H9 (cell line): ENCODE measurements around the gene SAMM50. TPM values are rescaled to one million over a fixed set of nuclear protein-coding genes. Genes with fewer than 3 reads are reported as not detected.

Source experiments
- DNase-seq: peaks from one replicate; pipeline ENCODE4 v3.0.0-alpha.2; 2017
- H2AFZ ChIP-seq: one replicate; pipeline ENCODE4 v1.6.1; 2013; ENCODE audit warnings: mild to moderate bottlenecking, low read length, control low read depth, moderate library complexity
- H2AK5ac ChIP-seq: 2 replicates; pipeline ENCODE4 v1.6.1; 2013; ENCODE audit warnings: low read length, control low read depth, mixed read lengths; ENCODE audit not compliant: insufficient read length
- H2BK120ac ChIP-seq: one replicate; pipeline ENCODE4 v1.6.1; 2013; ENCODE audit warnings: low read depth, mild to moderate bottlenecking, low read length, control low read depth, inconsistent platforms; ENCODE audit not compliant: poor library complexity, severe bottlenecking
- H2BK12ac ChIP-seq: 2 replicates; pipeline ENCODE4 v1.6.1; 2013; ENCODE audit warnings: low read length, control low read depth, mixed read lengths, low read depth; ENCODE audit not compliant: insufficient read length
- H2BK15ac ChIP-seq: 2 replicates; pipeline ENCODE4 v1.6.1; 2013; ENCODE audit warnings: low read depth, low read length, control low read depth
- H2BK20ac ChIP-seq: one replicate; pipeline ENCODE4 v1.6.1; 2013; ENCODE audit warnings: low read depth, mild to moderate bottlenecking, low read length, control low read depth, inconsistent platforms; ENCODE audit not compliant: poor library complexity, severe bottlenecking
- H2BK5ac ChIP-seq: 2 replicates; pipeline ENCODE4 v1.6.1; 2013; ENCODE audit warnings: low read length, control low read depth, mixed read lengths; ENCODE audit not compliant: insufficient read length
- H3K14ac ChIP-seq: 2 replicates; pipeline ENCODE4 v1.6.1; 2013; ENCODE audit warnings: low read length, control low read depth; ENCODE audit not compliant: insufficient read depth
- H3K18ac ChIP-seq: 2 replicates; pipeline ENCODE4 v1.6.1; 2013; ENCODE audit warnings: low read depth, mild to moderate bottlenecking, mixed read lengths, low read length, control low read depth; ENCODE audit not compliant: insufficient read length
- H3K23ac ChIP-seq: 2 replicates; pipeline ENCODE4 v1.6.1; 2013; ENCODE audit warnings: low read length, control low read depth, mixed read lengths, low read depth; ENCODE audit not compliant: insufficient read length
- H3K23me2 ChIP-seq: 2 replicates; pipeline ENCODE4 v1.6.1; 2013; ENCODE audit warnings: low read depth, mild to moderate bottlenecking, mixed read lengths, low read length, control low read depth; ENCODE audit not compliant: insufficient read length, poor library complexity, severe bottlenecking
- H3K27ac ChIP-seq: 2 replicates; pipeline ENCODE4 v1.5.1; 2013; ENCODE audit warnings: low read length, control low read depth, mixed read lengths, low read depth; ENCODE audit not compliant: insufficient read length
- H3K27me3 ChIP-seq: 2 replicates; pipeline ENCODE4 v1.6.1; 2013; ENCODE audit warnings: low read length, control low read depth, inconsistent platforms; ENCODE audit not compliant: insufficient read depth
- H3K4ac ChIP-seq: 2 replicates; pipeline ENCODE4 v1.6.1; 2013; ENCODE audit warnings: low read depth, mild to moderate bottlenecking, control low read depth, inconsistent platforms, low read length, moderate library complexity
- H3K4me1 ChIP-seq: 2 replicates; pipeline ENCODE4 v1.6.1; 2013; ENCODE audit warnings: low read length, control low read depth, inconsistent platforms; ENCODE audit not compliant: insufficient read depth
- H3K4me2 ChIP-seq: 2 replicates; pipeline ENCODE4 v1.6.1; 2013; ENCODE audit warnings: low read length, control low read depth, mixed read lengths; ENCODE audit not compliant: insufficient read length, insufficient read depth
- H3K56ac ChIP-seq: 2 replicates; pipeline ENCODE4 v1.6.1; 2013; ENCODE audit warnings: low read depth, mild to moderate bottlenecking, mixed read lengths, low read length, control low read depth; ENCODE audit not compliant: insufficient read length
- H3K79me1 ChIP-seq: 2 replicates; pipeline ENCODE4 v1.6.1; 2013; ENCODE audit warnings: low read depth, mild to moderate bottlenecking, moderate library complexity, low read length, control low read depth, inconsistent platforms; ENCODE audit not compliant: insufficient read depth, poor library complexity, severe bottlenecking
- H3K79me2 ChIP-seq: 2 replicates; pipeline ENCODE4 v1.6.1; 2013; ENCODE audit warnings: low read length, control low read depth, inconsistent platforms; ENCODE audit not compliant: insufficient read depth
- H3K9ac ChIP-seq: 2 replicates; pipeline ENCODE4 v1.6.1; 2013; ENCODE audit warnings: low read length, control low read depth, mixed read lengths; ENCODE audit not compliant: insufficient read length; ENCODE audit errors: extremely low read depth
- H3K9me3 ChIP-seq: one replicate; pipeline ENCODE4 v1.6.1; 2013; ENCODE audit warnings: low read depth, low read length, inconsistent platforms; ENCODE audit not compliant: control insufficient read depth
- H3T11ph ChIP-seq: one replicate; pipeline ENCODE4 v1.6.1; 2013; ENCODE audit warnings: mild to moderate bottlenecking, low read length, control low read depth, inconsistent platforms
- H4K20me1 ChIP-seq: one replicate; pipeline ENCODE4 v1.6.1; 2013; ENCODE audit not compliant: control insufficient read depth, insufficient read length, insufficient read depth
- H4K5ac ChIP-seq: 2 replicates; pipeline ENCODE4 v1.6.1; 2013; ENCODE audit warnings: low read depth, mild to moderate bottlenecking, mixed read lengths, low read length, control low read depth; ENCODE audit not compliant: insufficient read length
- H4K8ac ChIP-seq: replicated peaks from 2 replicates; pipeline ENCODE4 v1.6.1; 2013; ENCODE audit warnings: low read length, control low read depth, mixed read lengths, low read depth; ENCODE audit not compliant: insufficient read length
- H4K91ac ChIP-seq: 2 replicates; pipeline ENCODE4 v1.6.1; 2013; ENCODE audit warnings: low read depth, mild to moderate bottlenecking, moderate library complexity, mixed read lengths, low read length, control low read depth; ENCODE audit not compliant: insufficient read length
- H3K27ac Mint-ChIP-seq, 3 experiments: 2 replicates in 2 of 3; 3 replicates in 1 of 3; pipeline ENCODE4 v1.8.0; 2020 to 2021; ENCODE audit warnings: mixed read lengths in 3 of 3, mild to moderate bottlenecking in 1 of 3, moderate library complexity in 1 of 3
- H3K27me3 Mint-ChIP-seq: 2 replicates; pipeline ENCODE4 v1.8.0; 2021; ENCODE audit warnings: low read depth, mild to moderate bottlenecking, moderate library complexity, mixed read lengths
- H3K36me3 Mint-ChIP-seq, 3 experiments: 2 replicates in 2 of 3; 3 replicates in 1 of 3; pipeline ENCODE4 v1.8.0; 2020 to 2021; ENCODE audit warnings: low read depth in 3 of 3, mixed read lengths in 3 of 3; ENCODE audit not compliant: insufficient read depth in 1 of 3
- H3K4me1 Mint-ChIP-seq, 2 experiments: 2 replicates each; pipeline ENCODE4 v1.8.0; 2020; ENCODE audit warnings: mixed read lengths in 2 of 2
- H3K4me3 Mint-ChIP-seq, 2 experiments: 2 replicates in 1 of 2; 3 replicates in 1 of 2; pipeline ENCODE4 v1.8.0; 2020 to 2021; ENCODE audit warnings: mild to moderate bottlenecking in 2 of 2, mixed read lengths in 2 of 2, moderate library complexity in 1 of 2
- H3K9me3 Mint-ChIP-seq, 2 experiments: 2 replicates in 1 of 2; 3 replicates in 1 of 2; pipeline ENCODE4 v1.8.0; 2020; ENCODE audit warnings: mild to moderate bottlenecking in 2 of 2, mixed read lengths in 2 of 2, moderate library complexity in 1 of 2
- CTCF ChIP-seq: fragments of 200-600 bp; sonication (generic); conservative IDR thresholded peaks from 3 replicates; pipeline ENCODE4 v1.8.0; 2021; ENCODE audit warnings: antibody characterized with exemption, mild to moderate bottlenecking
- WGBS: extraction: QIAGEN DNeasy Blood & Tissue Kit; methylation state at CpG from one replicate; pipeline ENCODE4 v1.1.7; 2013; ENCODE audit warnings: missing lambda C conversion rate, low lambda C conversion rate, mixed read lengths; ENCODE audit not compliant: insufficient read length; ENCODE audit errors: extremely low coverage; 5-methylcytosine and 5-hydroxymethylcytosine counted together
- total RNA-seq: library from RNA; stranded (reverse); gene quantifications from 2 replicates; pipeline ENCODE4 v1.2.1, GENCODE V29; 2021

SAMM50 gene
- total RNA-seq, 1 experiment from 2014 or later = 57.2 TPM

GRCh38 chr22:43969989-43970755 lies 14.9 kb downstream of the SAMM50 start:
- H2BK12ac ChIP-seq = no peak overlapping the region
- no CpG with 5 or more reads among the region's 8 CpGs for WGBS
- Mint-ChIP-seq H3K9me3 (no peaks in the 10 kb centered on the region), H3K4me1 (no peaks in the 10 kb centered on the region), H3K27ac (peak overlapping the region in 2 of 3 experiments; percentile 23 to 40; a peak in 1 of 7 replicates), H3K36me3 (peaks cover 35 to 82% (median 68%) of the 10 kb centered on the region in 3 experiments; a peak in 6 of 7 replicates), H3K4me3 (no peak overlapping the region), H3K27me3 (no peaks in the 10 kb centered on the region)
- H3K79me1 ChIP-seq = no peaks in the 10 kb centered on the region
- H3K4me1 ChIP-seq = no peaks in the 10 kb centered on the region
- H3K79me2 ChIP-seq = no peaks in the 10 kb centered on the region
- H3K23ac ChIP-seq = no peak overlapping the region
- H2AFZ ChIP-seq = no peak overlapping the region
- no peak overlapping the region for H3K4ac ChIP-seq
- H3K14ac ChIP-seq = no peak overlapping the region
- H3K4me2 ChIP-seq = no peak overlapping the region
- H3K27ac ChIP-seq = no peak overlapping the region
- H3T11ph ChIP-seq = no peak overlapping the region
- no peak overlapping the region for H3K9ac ChIP-seq
- no peak for TF ChIP-seq CTCF
- H2BK20ac ChIP-seq = no peak overlapping the region
- H2BK120ac ChIP-seq = no peak overlapping the region
- no peak overlapping the region for H3K56ac ChIP-seq
- no peak overlapping the region for H4K91ac ChIP-seq
- H4K5ac ChIP-seq = no peak overlapping the region
- H4K8ac ChIP-seq = no peak overlapping the region
- no peaks in the 10 kb centered on the region for H4K20me1 ChIP-seq
- H3K18ac ChIP-seq = no peak overlapping the region
- no peaks in the 10 kb centered on the region for H3K9me3 ChIP-seq
- H2BK15ac ChIP-seq = no peak overlapping the region
- no peak overlapping the region for H2AK5ac ChIP-seq
- no peaks in the 10 kb centered on the region for H3K27me3 ChIP-seq
- H3K23me2 ChIP-seq = no peaks in the 10 kb centered on the region
- H2BK5ac ChIP-seq = no peak overlapping the region
- DNase-seq = no peak
